H1 (cell line): Measurements from ENCODE around the gene SLC52A3. TPM values are rescaled to one million over a fixed set of nuclear protein-coding genes. Genes with fewer than 3 reads are reported as not detected.

Experiments
- EGR1 ChIP-seq: IDR thresholded peaks from 2 replicates; pipeline ENCODE4 v1.6.1; 2011; ENCODE audit warnings: low read depth, low read length, borderline replicate concordance
- GTF2F1 ChIP-seq: IDR thresholded peaks from 2 replicates; pipeline ENCODE4 v1.6.1; 2012; ENCODE audit warnings: low read depth, low read length, improper control_type of control experiment, borderline replicate concordance
- HDAC6 ChIP-seq: IDR thresholded peaks from one replicate; pipeline ENCODE4 v1.7.1; 2012; ENCODE audit warnings: low read depth, mild to moderate bottlenecking, inconsistent platforms, low read length, moderate library complexity
- NRF1 ChIP-seq: IDR thresholded peaks from 2 replicates; pipeline ENCODE4 v1.6.1; 2011; ENCODE audit warnings: mild to moderate bottlenecking, low read depth, low read length, improper control_type of control experiment
- SUZ12 ChIP-seq: fragments of 200-600 bp; sonication (generic); IDR thresholded peaks from 2 replicates; pipeline ENCODE4 v1.6.1; 2012; ENCODE audit warnings: mild to moderate bottlenecking, inconsistent platforms, low read length, moderate library complexity, mixed read lengths
- polyA plus RNA-seq, 7 experiments: library from polyadenylated mRNA; depleted of rRNA in 3 of 7; stranded (reverse) in 5 of 7; unstranded in 2 of 7; fragments of >200 nt in 5 of 7; fragments of 200-250 nt in 2 of 7; gene quantifications; 1 replicate in 5 of 7; 2 replicates in 1 of 7; 4 replicates in 1 of 7; pipeline versions ENCODE4 v1.2.1 to v1.2.3, GENCODE V29; 2011 to 2013; ENCODE audit warnings: missing spikeins in 2 of 7, mixed read lengths in 2 of 7
- total RNA-seq: library from RNA; stranded (reverse); fragmentation: NEBNext Ultra II Directional; extraction: Animal tissue kit (Norgen Biotek cat#: 25700); gene quantifications from 2 replicates; pipeline ENCODE4 v1.2.1, GENCODE V29; 2021

SLC52A3 gene
- total and polyA plus RNA-seq, 2 of the 8 experiments (the other 6 are each of a cell fraction or from before 2014, with no cell fraction given), result 2.3 to 4.2 TPM

DNA sequence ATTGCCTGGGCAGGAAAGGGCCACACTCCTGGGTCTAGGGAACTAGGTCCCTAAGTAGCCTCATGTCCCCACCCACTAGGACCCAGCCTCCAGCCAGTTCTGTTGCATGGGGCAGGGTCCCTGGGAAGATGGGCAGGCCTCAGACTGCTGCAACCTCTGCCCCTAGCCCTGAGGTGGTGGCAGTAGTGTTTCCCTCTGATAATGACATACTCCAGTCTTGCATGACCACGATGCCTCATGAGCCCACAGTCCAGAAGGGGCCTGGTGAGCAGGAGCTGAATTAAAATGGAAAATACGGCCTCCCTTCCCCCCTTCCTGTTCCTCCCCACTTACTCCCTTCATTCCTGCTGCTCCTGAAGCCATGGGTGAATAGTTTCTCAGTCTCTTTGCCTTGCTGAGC is 56.7 kb downstream of the SLC52A3 start (continued):
- TF ChIP-seq GTF2F1 (no peak), SUZ12 (no peak), NRF1 (no peak), EGR1 (no peak), HDAC6 (no peak)
